ENCODE results near the gene TSPAN3.

DNA sequence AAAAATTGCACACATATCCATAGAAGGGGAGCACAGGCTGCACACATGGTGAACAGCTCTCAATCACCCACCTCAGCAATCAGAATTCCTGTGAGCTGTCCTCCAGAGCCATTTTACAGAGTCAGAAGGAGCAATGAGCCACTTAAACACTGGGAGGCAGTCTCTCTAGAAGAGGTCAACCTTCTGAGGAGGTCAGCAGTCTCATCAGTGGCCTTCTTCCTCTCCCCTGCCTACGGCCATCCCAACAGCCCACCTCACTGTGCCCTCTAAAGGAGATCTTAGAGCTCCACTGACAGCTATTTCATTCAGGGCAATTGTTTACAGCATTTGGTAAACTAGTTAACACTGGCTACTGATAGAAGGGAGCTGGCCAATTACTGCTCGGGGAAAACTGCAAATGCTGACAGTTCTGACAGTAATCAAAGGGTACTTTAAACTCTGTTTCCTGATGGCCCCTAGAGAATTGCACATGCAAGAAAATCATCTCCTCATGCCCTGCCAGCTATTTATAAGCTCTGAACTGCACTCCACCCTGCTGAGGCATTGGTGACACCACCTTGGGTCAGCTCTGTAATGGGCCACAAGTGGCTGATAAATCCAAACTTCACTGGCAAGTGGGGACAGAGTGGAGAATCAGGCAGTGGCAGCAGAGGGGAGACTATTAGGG is 42.1 kb upstream of the TSPAN3 start:
- TF ChIP-seq, protein P1, sequence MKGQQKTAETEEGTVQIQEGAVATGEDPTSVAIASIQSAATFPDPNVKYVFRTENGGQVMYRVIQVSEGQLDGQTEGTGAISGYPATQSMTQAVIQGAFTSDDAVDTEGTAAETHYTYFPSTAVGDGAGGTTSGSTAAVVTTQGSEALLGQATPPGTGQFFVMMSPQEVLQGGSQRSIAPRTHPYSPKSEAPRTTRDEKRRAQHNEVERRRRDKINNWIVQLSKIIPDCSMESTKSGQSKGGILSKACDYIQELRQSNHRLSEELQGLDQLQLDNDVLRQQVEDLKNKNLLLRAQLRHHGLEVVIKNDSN (IDR thresholded peaks at IDR 0.05) = no peak
- TF ChIP-seq TCF12 (IDR thresholded peaks at IDR 0.05; ENCODE audit: low read depth) (no peak), RAD21 (IDR thresholded peaks at IDR 0.05; ENCODE audit: low read depth) (no peak), EP300 (IDR thresholded peaks at IDR 0.05; ENCODE audit: borderline replicate concordance) (no peak), TAF1 (IDR thresholded peaks at IDR 0.05; ENCODE audit: low read depth) (no peak), CREB1 (IDR thresholded peaks at IDR 0.05; ENCODE audit: low read depth) (no peak), YY1 (IDR thresholded peaks at IDR 0.05; ENCODE audit: low read depth) (no peak), CEBPB (IDR thresholded peaks at IDR 0.05) (no peak), TEAD4 (IDR thresholded peaks at IDR 0.05) (no peak), NFIC (IDR thresholded peaks at IDR 0.05) (no peak), EGR1 (IDR thresholded peaks at IDR 0.05) (no peak), FOXM1 (IDR thresholded peaks at IDR 0.05; ENCODE audit: borderline replicate concordance, low read depth) (no peak)
- TF ChIP-seq, protein P2, sequence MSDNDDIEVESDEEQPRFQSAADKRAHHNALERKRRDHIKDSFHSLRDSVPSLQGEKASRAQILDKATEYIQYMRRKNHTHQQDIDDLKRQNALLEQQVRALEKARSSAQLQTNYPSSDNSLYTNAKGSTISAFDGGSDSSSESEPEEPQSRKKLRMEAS (IDR thresholded peaks at IDR 0.05) = no peak
- TF ChIP-seq, protein P3, sequence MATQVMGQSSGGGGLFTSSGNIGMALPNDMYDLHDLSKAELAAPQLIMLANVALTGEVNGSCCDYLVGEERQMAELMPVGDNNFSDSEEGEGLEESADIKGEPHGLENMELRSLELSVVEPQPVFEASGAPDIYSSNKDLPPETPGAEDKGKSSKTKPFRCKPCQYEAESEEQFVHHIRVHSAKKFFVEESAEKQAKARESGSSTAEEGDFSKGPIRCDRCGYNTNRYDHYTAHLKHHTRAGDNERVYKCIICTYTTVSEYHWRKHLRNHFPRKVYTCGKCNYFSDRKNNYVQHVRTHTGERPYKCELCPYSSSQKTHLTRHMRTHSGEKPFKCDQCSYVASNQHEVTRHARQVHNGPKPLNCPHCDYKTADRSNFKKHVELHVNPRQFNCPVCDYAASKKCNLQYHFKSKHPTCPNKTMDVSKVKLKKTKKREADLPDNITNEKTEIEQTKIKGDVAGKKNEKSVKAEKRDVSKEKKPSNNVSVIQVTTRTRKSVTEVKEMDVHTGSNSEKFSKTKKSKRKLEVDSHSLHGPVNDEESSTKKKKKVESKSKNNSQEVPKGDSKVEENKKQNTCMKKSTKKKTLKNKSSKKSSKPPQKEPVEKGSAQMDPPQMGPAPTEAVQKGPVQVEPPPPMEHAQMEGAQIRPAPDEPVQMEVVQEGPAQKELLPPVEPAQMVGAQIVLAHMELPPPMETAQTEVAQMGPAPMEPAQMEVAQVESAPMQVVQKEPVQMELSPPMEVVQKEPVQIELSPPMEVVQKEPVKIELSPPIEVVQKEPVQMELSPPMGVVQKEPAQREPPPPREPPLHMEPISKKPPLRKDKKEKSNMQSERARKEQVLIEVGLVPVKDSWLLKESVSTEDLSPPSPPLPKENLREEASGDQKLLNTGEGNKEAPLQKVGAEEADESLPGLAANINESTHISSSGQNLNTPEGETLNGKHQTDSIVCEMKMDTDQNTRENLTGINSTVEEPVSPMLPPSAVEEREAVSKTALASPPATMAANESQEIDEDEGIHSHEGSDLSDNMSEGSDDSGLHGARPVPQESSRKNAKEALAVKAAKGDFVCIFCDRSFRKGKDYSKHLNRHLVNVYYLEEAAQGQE (IDR thresholded peaks at IDR 0.05; ENCODE audit: low read depth) = no peak
